H1 (cell line): Measurements from ENCODE around the gene HDDC3. TPM values are rescaled to one million over a fixed set of nuclear protein-coding genes. Genes with fewer than 3 reads are reported as not detected.

Source experiments
- CTCF ChIA-PET: fragments of 300-600 bp; sonication (Branson Sonifier 250); formaldehyde crosslinking; loops from one replicate; lab custom pipeline; 2021; ENCODE audit not compliant: partially characterized antibody; lab: Charles Lee
- POLR2A ChIA-PET: fragments of 300-600 bp; sonication (Branson Sonifier 250); formaldehyde crosslinking; loops from one replicate; lab custom pipeline; 2021; ENCODE audit warnings: inconsistent platforms; ENCODE audit not compliant: partially characterized antibody; lab: Charles Lee
- DNase-seq, 2 experiments: peaks; one replicate each; pipeline versions ENCODE4 v3.0.0 to v3.0.0-alpha.2; 2010 to 2022; ENCODE audit warnings: low spot score in 2 of 2, low read depth in 1 of 2, mixed read lengths in 1 of 2
- FAIRE-seq: peaks from 2 replicates; lab custom pipeline; 2011; peaks lifted over from hg19 to GRCh38; lab: Jason Lieb, UNC
- H2AFZ ChIP-seq: 2 replicates; pipeline ENCODE4 v1.8.1; 2012; ENCODE audit warnings: low read length, inconsistent platforms
- H2AK5ac ChIP-seq: 2 replicates; pipeline ENCODE4 v1.6.1; 2013; ENCODE audit warnings: low read depth, low read length
- H2BK120ac ChIP-seq: replicated peaks from 2 replicates; pipeline ENCODE3; 2013; ENCODE audit warnings: low read depth, low read length, inconsistent platforms
- H2BK12ac ChIP-seq: 2 replicates; pipeline ENCODE4 v1.6.1; 2013; ENCODE audit warnings: low read depth, low read length
- H2BK15ac ChIP-seq: 2 replicates; pipeline ENCODE4 v1.6.1; 2013; ENCODE audit warnings: low read length
- H2BK20ac ChIP-seq: 2 replicates; pipeline ENCODE4 v1.6.1; 2013; ENCODE audit warnings: low read length
- H2BK5ac ChIP-seq: 2 replicates; pipeline ENCODE4 v1.6.1; 2013; ENCODE audit warnings: low read depth, low read length
- H3K14ac ChIP-seq: 2 replicates; pipeline ENCODE4 v1.6.1; 2013; ENCODE audit warnings: inconsistent platforms; ENCODE audit not compliant: insufficient read length
- H3K18ac ChIP-seq: 2 replicates; pipeline ENCODE4 v1.6.1; 2013; ENCODE audit warnings: low read length; ENCODE audit errors: extremely low read depth
- H3K23ac ChIP-seq: 2 replicates; pipeline ENCODE4 v1.6.1; 2013; ENCODE audit warnings: inconsistent platforms; ENCODE audit not compliant: insufficient read length
- H3K23me2 ChIP-seq: 2 replicates; pipeline ENCODE4 v1.6.1; 2013; ENCODE audit warnings: low read depth, low read length
- H3K27ac ChIP-seq: 2 replicates; pipeline ENCODE4 v1.6.1; 2011; ENCODE audit warnings: low read depth, low read length, inconsistent platforms
- H3K27me3 ChIP-seq, 4 experiments: replicated peaks in 1 of 4; 1 replicate in 1 of 4; 2 replicates in 3 of 4; pipeline versions ENCODE4 v1.6.1 to v1.8.1; 2011 to 2013; ENCODE audit warnings: low read length in 3 of 4, mild to moderate bottlenecking in 3 of 4, inconsistent platforms in 2 of 4, mixed read lengths in 2 of 4, moderate library complexity in 1 of 4; ENCODE audit not compliant: control insufficient read depth in 3 of 4, insufficient read depth in 3 of 4; ENCODE audit errors: extremely low read depth in 1 of 4
- H3K36me3 ChIP-seq, 4 experiments: 2 replicates each; pipeline versions ENCODE4 v1.6.1 to v1.8.1; 2011 to 2013; ENCODE audit warnings: mild to moderate bottlenecking in 4 of 4, low read length in 3 of 4, moderate library complexity in 2 of 4, control low read depth in 1 of 4, inconsistent platforms in 1 of 4; ENCODE audit not compliant: insufficient read depth in 4 of 4, control insufficient read depth in 2 of 4
- H3K4ac ChIP-seq: replicated peaks from 2 replicates; pipeline ENCODE3; 2013; ENCODE audit warnings: low read length, low read depth, mixed read lengths, inconsistent platforms; ENCODE audit not compliant: insufficient read length
- H3K4me1 ChIP-seq, 4 experiments: replicated peaks in 1 of 4; 1 replicate in 1 of 4; 2 replicates in 3 of 4; pipeline versions ENCODE4 v1.6.1 to v1.8.1; 2011 to 2013; ENCODE audit warnings: low read length in 3 of 4, inconsistent platforms in 2 of 4, mixed read lengths in 1 of 4; ENCODE audit not compliant: insufficient read depth in 4 of 4, control insufficient read depth in 3 of 4
- H3K4me2 ChIP-seq, 2 experiments: 2 replicates each; pipeline versions ENCODE4 v1.6.1 to v1.8.1; 2011 to 2013; ENCODE audit warnings: low read depth in 2 of 2, low read length in 2 of 2, control low read depth in 1 of 2, inconsistent platforms in 1 of 2, mild to moderate bottlenecking in 1 of 2; ENCODE audit not compliant: insufficient read depth in 1 of 2
- H3K4me3 ChIP-seq, 4 experiments: fragments of 200-600, 300-600 bp in 1 of 4; sonication (generic), shearing (Covaris generic), sonication (Bioruptor Twin) in 1 of 4; 2 replicates each; pipeline versions ENCODE4 v1.5.1 to v1.8.1; 2011 to 2016; ENCODE audit warnings: low read length in 4 of 4, low read depth in 3 of 4, control low read depth in 2 of 4, inconsistent platforms in 2 of 4, mild to moderate bottlenecking in 2 of 4, mixed read lengths in 1 of 4, moderate library complexity in 1 of 4; ENCODE audit not compliant: insufficient read depth in 2 of 4; ENCODE audit errors: extremely low read depth in 1 of 4
- H3K56ac ChIP-seq: replicated peaks from 2 replicates; pipeline ENCODE3; 2013; ENCODE audit warnings: low read depth, mild to moderate bottlenecking, mixed read lengths, low read length, inconsistent platforms; ENCODE audit not compliant: insufficient read length
- H3K79me1 ChIP-seq: 2 replicates; pipeline ENCODE4 v1.6.1; 2013; ENCODE audit warnings: low read depth, low read length, control low read depth
- H3K79me2 ChIP-seq, 2 experiments: 2 replicates each; pipeline versions ENCODE4 v1.6.1 to v1.8.1; 2012 to 2013; ENCODE audit warnings: low read length in 2 of 2, mild to moderate bottlenecking in 2 of 2, inconsistent platforms in 1 of 2; ENCODE audit not compliant: insufficient read depth in 2 of 2, control insufficient read depth in 1 of 2
- H3K9ac ChIP-seq, 4 experiments: replicated peaks in 1 of 4; 1 replicate in 1 of 4; 2 replicates in 3 of 4; pipeline versions ENCODE4 v1.6.1 to v1.8.1; 2011 to 2013; ENCODE audit warnings: low read depth in 3 of 4, low read length in 3 of 4, control low read depth in 2 of 4, mild to moderate bottlenecking in 2 of 4, moderate library complexity in 2 of 4, inconsistent platforms in 1 of 4; ENCODE audit errors: extremely low read depth in 1 of 4
- H3K9me3 ChIP-seq, 2 experiments: 2 replicates each; pipeline versions ENCODE4 v1.6.1 to v1.8.1; 2012 to 2013; ENCODE audit warnings: mild to moderate bottlenecking in 2 of 2, moderate library complexity in 2 of 2, control low read depth in 1 of 2, inconsistent platforms in 1 of 2, low read depth in 1 of 2, low read length in 1 of 2, mixed read lengths in 1 of 2; ENCODE audit not compliant: insufficient read depth in 2 of 2
- H4K20me1 ChIP-seq, 2 experiments: replicated peaks in 1 of 2; 2 replicates each; pipeline versions ENCODE3 to v1.8.1; 2011 to 2013; ENCODE audit warnings: inconsistent platforms in 2 of 2, low read length in 2 of 2, mild to moderate bottlenecking in 1 of 2; ENCODE audit not compliant: insufficient read depth in 2 of 2, control insufficient read depth in 1 of 2
- H4K5ac ChIP-seq: 2 replicates; pipeline ENCODE4 v1.6.1; 2013; ENCODE audit warnings: low read length, low read depth, mixed read lengths, inconsistent platforms; ENCODE audit not compliant: insufficient read length
- H4K8ac ChIP-seq: 2 replicates; pipeline ENCODE4 v1.8.0; 2013; ENCODE audit warnings: mild to moderate bottlenecking, moderate library complexity, low read length, inconsistent platforms; ENCODE audit not compliant: insufficient read depth; ENCODE audit errors: extremely low read depth
- H4K91ac ChIP-seq: replicated peaks from 2 replicates; pipeline ENCODE3; 2013; ENCODE audit warnings: low read length, mixed read lengths, inconsistent platforms; ENCODE audit not compliant: insufficient read length
- ASH2L ChIP-seq: fragments of 200-600, 300-600 bp; sonication (generic); IDR thresholded peaks from one replicate; pipeline ENCODE4 v1.7.1; 2017; ENCODE audit warnings: low read length
- BACH1 ChIP-seq: IDR thresholded peaks from 2 replicates; pipeline ENCODE4 v1.6.1; 2012; ENCODE audit warnings: low read length, improper control_type of control experiment
- EP300 ChIP-seq, 2 experiments: IDR thresholded peaks; 1 replicate in 1 of 2; 2 replicates in 1 of 2; pipeline ENCODE4 v1.6.1; 2011 to 2012; ENCODE audit warnings: low read depth in 2 of 2, low read length in 2 of 2, mild to moderate bottlenecking in 2 of 2, borderline replicate concordance in 1 of 2, inconsistent platforms in 1 of 2, moderate library complexity in 1 of 2
- EZH2 ChIP-seq: fragments of 200-600 bp; sonication (generic); IDR thresholded peaks from 2 replicates; pipeline ENCODE4 v1.7.1; 2012; ENCODE audit warnings: low read depth, mild to moderate bottlenecking, moderate library complexity, low read length, inconsistent platforms; ENCODE audit not compliant: severe bottlenecking
- HDAC6 ChIP-seq: IDR thresholded peaks from one replicate; pipeline ENCODE4 v1.7.1; 2012; ENCODE audit warnings: low read depth, mild to moderate bottlenecking, inconsistent platforms, low read length, moderate library complexity
- KDM4A ChIP-seq: IDR thresholded peaks from one replicate; pipeline ENCODE4 v1.7.1; 2012; ENCODE audit warnings: low read depth, mild to moderate bottlenecking, moderate library complexity, low read length, inconsistent platforms; ENCODE audit not compliant: severe bottlenecking
- NANOG ChIP-seq: IDR thresholded peaks from 2 replicates; pipeline ENCODE4 v1.6.1; 2011; ENCODE audit warnings: low read length, low read depth, mild to moderate bottlenecking, inconsistent platforms; ENCODE audit not compliant: insufficient read depth, poor library complexity, severe bottlenecking
- POU5F1 ChIP-seq: IDR thresholded peaks from 2 replicates; pipeline ENCODE4 v1.6.1; 2011; ENCODE audit warnings: low read depth, mild to moderate bottlenecking, low read length, moderate library complexity
- SAP30 ChIP-seq: fragments of 300-600 bp; sonication (generic); IDR thresholded peaks from 2 replicates; pipeline ENCODE4 v1.7.1; 2012; ENCODE audit warnings: low read length, moderate library complexity, mild to moderate bottlenecking, inconsistent platforms; ENCODE audit not compliant: insufficient read depth, insufficient replicate concordance
- SP2 ChIP-seq: IDR thresholded peaks from 2 replicates; pipeline ENCODE4 v1.6.1; 2012; ENCODE audit warnings: mild to moderate bottlenecking, low read length, inconsistent platforms
- TAF7 ChIP-seq: optimal IDR thresholded peaks from 2 replicates; pipeline ENCODE3; 2011; ENCODE audit warnings: low read depth, mild to moderate bottlenecking, inconsistent platforms, low read length, moderate library complexity, borderline replicate concordance
- TCF12 ChIP-seq: IDR thresholded peaks from 2 replicates; pipeline ENCODE4 v1.6.1; 2011; ENCODE audit warnings: low read depth, mild to moderate bottlenecking, low read length
- ZNF274 ChIP-seq: IDR thresholded peaks from 2 replicates; pipeline ENCODE4 v1.7.0; 2012; ENCODE audit warnings: low read length, borderline replicate concordance; ENCODE audit errors: extremely low read depth
- WGBS, 2 experiments: shearing (Covaris generic) in 1 of 2; methylation state at CpG; one replicate each; pipeline versions ENCODE4 v1.1.6 to v1.1.7; 2013 to 2015; ENCODE audit warnings: low lambda C conversion rate in 2 of 2, mixed read lengths in 2 of 2, inconsistent platforms in 1 of 2, low coverage in 1 of 2, missing lambda C conversion rate in 1 of 2; ENCODE audit not compliant: insufficient replicate concordance in 2 of 2, insufficient coverage in 1 of 2, insufficient read length in 1 of 2; ENCODE audit errors: extremely low coverage in 1 of 2, missing lambda C conversion rate in 1 of 2; 5-methylcytosine and 5-hydroxymethylcytosine counted together
- polyA plus RNA-seq, 7 experiments: library from polyadenylated mRNA; depleted of rRNA in 3 of 7; stranded (reverse) in 5 of 7; unstranded in 2 of 7; fragments of >200 nt in 5 of 7; fragments of 200-250 nt in 2 of 7; gene quantifications; 1 replicate in 5 of 7; 2 replicates in 1 of 7; 4 replicates in 1 of 7; pipeline versions ENCODE4 v1.2.1 to v1.2.3, GENCODE V29; 2011 to 2013; ENCODE audit warnings: missing spikeins in 2 of 7, mixed read lengths in 2 of 7
- total RNA-seq: library from RNA; stranded (reverse); fragmentation: NEBNext Ultra II Directional; extraction: Animal tissue kit (Norgen Biotek cat#: 25700); gene quantifications from 2 replicates; pipeline ENCODE4 v1.2.1, GENCODE V29; 2021

The HDDC3 gene
- total and polyA plus RNA-seq, 2 of the 8 experiments (the other 6 are each of a cell fraction or from before 2014, with no cell fraction given) = 16.3 to 16.5 TPM

DNA sequence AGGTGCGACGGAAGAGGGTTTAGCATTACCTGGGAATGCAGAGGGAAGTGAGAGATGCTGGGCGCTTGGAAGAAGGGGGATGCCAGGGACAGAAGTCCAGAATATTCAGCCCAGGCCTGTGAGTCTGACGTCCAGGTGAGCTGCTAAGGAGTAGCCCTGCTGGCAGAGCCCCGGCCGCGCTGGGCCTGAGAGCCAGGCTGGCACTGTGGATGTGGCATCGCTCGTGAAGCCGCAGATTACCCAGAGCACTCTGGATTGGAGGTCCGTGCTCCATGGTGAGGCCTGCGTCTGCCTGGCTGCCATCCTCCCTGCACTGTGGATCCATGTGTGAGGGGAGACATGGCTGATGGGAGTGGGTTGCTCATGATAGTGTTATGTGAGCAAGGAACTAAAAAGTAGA is 14.8 kb downstream of the HDDC3 start:
- H3K4me3 ChIP-seq = no peak overlapping the region
- DNase-seq (no peak), FAIRE-seq (no peak)
- ChIA-PET CTCF (interaction anchor here (0.6 to 6.8 kb wide), 6 partner anchors 12 to 331 kb away, joined by 3 to 87 read pairs (median 6); partner anchors contain the start of genes HDDC3 and UNC45A), POLR2A (interaction anchor here (1.4 kb wide), 1 partner anchor 13 kb away, joined by 3 read pairs; no protein-coding TSS in a partner anchor)
- no peak overlapping the region for H4K91ac ChIP-seq
- no peak overlapping the region for H3K18ac ChIP-seq
- H2AFZ ChIP-seq = no peak overlapping the region
- no peak overlapping the region for H3K27ac ChIP-seq
- H2AK5ac ChIP-seq = no peak overlapping the region
- H2BK15ac ChIP-seq = no peak overlapping the region
- no peaks in the 10 kb centered on the region for H3K79me2 ChIP-seq
- WGBS, 2 experiments = 96% methylated on average over 12 of the region's 12 CpGs; no CpG with 5 or more reads in 1 of the 2 experiments
- no peak overlapping the region for H3K14ac ChIP-seq
- no peak overlapping the region for H2BK5ac ChIP-seq
- H2BK12ac ChIP-seq = no peak overlapping the region
- no peak for TF ChIP-seq POU5F1
- TF ChIP-seq EZH2 = no peak
- no peak for TF ChIP-seq SAP30
- no peak for TF ChIP-seq TAF7
- no peak for TF ChIP-seq KDM4A
- no peak for TF ChIP-seq HDAC6
- TF ChIP-seq EP300 (IDR thresholded peaks at IDR 0.05; ENCODE audit: borderline replicate concordance in 1 of 2, low read depth in 2 of 2, low read length in 2 of 2) = no peak
- no peak for TF ChIP-seq NANOG
- no peak for TF ChIP-seq ASH2L
- TF ChIP-seq ZNF274 = no peak
- no peak for TF ChIP-seq BACH1
- TF ChIP-seq TCF12 = no peak
- no peak for TF ChIP-seq SP2
- H3K56ac ChIP-seq = no peak overlapping the region
- H3K23ac ChIP-seq = no peak overlapping the region
- no peak overlapping the region for H3K4ac ChIP-seq
- peak overlapping the region; percentile 14; the same call in 1 of the 2 replicates for H4K8ac ChIP-seq
- no peaks in the 10 kb centered on the region for H3K27me3 ChIP-seq
- no peak overlapping the region for H4K5ac ChIP-seq
- H2BK20ac ChIP-seq = no peak overlapping the region
- no peak overlapping the region for H3K9ac ChIP-seq
- no peak overlapping the region for H2BK120ac ChIP-seq
- H3K36me3 ChIP-seq = no peaks in the 10 kb centered on the region; a peak in 2 of 8 replicates
- H3K9me3 ChIP-seq = no peaks in the 10 kb centered on the region
- no peaks in the 10 kb centered on the region for H3K23me2 ChIP-seq
- H3K4me2 ChIP-seq = no peak overlapping the region
- H3K4me1 ChIP-seq = peaks cover 0 to 2% (median 0%) of the 10 kb centered on the region in 4 experiments; a peak in 2 of 7 replicates
- peaks cover 2 to 3% of the 10 kb centered on the region in 2 experiments for H4K20me1 ChIP-seq
- H3K79me1 ChIP-seq = no peaks in the 10 kb centered on the region
